HG02852 (cell line): ENCODE measurements around the gene EIF2S1.
"Not testable (repeated sequence)": the region's sequence is repeated elsewhere in the genome, so short reads cannot be mapped to it uniquely, and the experiment has no call there.

Experiments used
- ATAC-seq: cut with Tn5 transposase; IDR thresholded peaks from one replicate; pipeline ENCODE4 v1.9.1; 2021; ENCODE audit warnings: mild to moderate bottlenecking, moderate library complexity; ENCODE audit not compliant: unreplicated experiment

Gene EIF2S1

GRCh38 chr14:67409461-67409860 lies 49.3 kb downstream of the EIF2S1 start:
- no peak for ATAC-seq

GRCh38 chr14:67410313-67410712 lies 50.2 kb downstream of the EIF2S1 start:
- ATAC-seq: no peak

GRCh38 chr14:67411370-67411769 lies 51.2 kb downstream of the EIF2S1 start:
- ATAC-seq: no peak

GRCh38 chr14:67411820-67412421 lies 51.8 kb downstream of the EIF2S1 start, which contains the start of gene PLEK2:
Gene PLEK2, minus strand, starts transcription at chr14:67412165. Its CDS starts 106 bp downstream, at chr14:67412059.
- no peak for ATAC-seq

GRCh38 chr14:67413806-67414769 lies 54.0 kb downstream of the EIF2S1 start:
- ATAC-seq: no peak

GRCh38 chr14:67415610-67416009 lies 55.5 kb downstream of the EIF2S1 start:
- ATAC-seq: not testable (repeated sequence)

GRCh38 chr14:67416085-67416484 lies 56.0 kb downstream of the EIF2S1 start:
- ATAC-seq: no peak

- no peak for ATAC-seq
Measured at GRCh38 chr14:67416810-67417209, 56.7 kb downstream of the EIF2S1 start.

GRCh38 chr14:67417633-67418032 lies 57.5 kb downstream of the EIF2S1 start:
- no peak for ATAC-seq

GRCh38 chr14:67418401-67419191 lies 58.5 kb downstream of the EIF2S1 start:
- no peak for ATAC-seq

- no peak for ATAC-seq
Measured at GRCh38 chr14:67420102-67420739, 60.1 kb downstream of the EIF2S1 start.

- ATAC-seq: no peak
Measured at GRCh38 chr14:67421356-67422224, 61.5 kb downstream of the EIF2S1 start.

- ATAC-seq: no peak
Measured at GRCh38 chr14:67423424-67423823, 63.3 kb downstream of the EIF2S1 start.

GRCh38 chr14:67424539-67424938 lies 64.4 kb downstream of the EIF2S1 start:
- no peak for ATAC-seq

- no peak for ATAC-seq
Measured at GRCh38 chr14:67425608-67426007, 65.5 kb downstream of the EIF2S1 start.

- ATAC-seq: no peak
Measured at GRCh38 chr14:67426161-67426560, 66.0 kb downstream of the EIF2S1 start.

- no peak for ATAC-seq
Measured at GRCh38 chr14:67426983-67427606, 67.0 kb downstream of the EIF2S1 start.

- no peak for ATAC-seq
Measured at GRCh38 chr14:67428501-67429031, 68.4 kb downstream of the EIF2S1 start.
